ENCODE data around the gene EME2. TPM values are rescaled to one million over a fixed set of nuclear protein-coding genes. Genes with fewer than 3 reads are reported as not detected.

EME2 gene
- total RNA-seq, 1 experiment from 2014 or later = 19.5 TPM

DNA sequence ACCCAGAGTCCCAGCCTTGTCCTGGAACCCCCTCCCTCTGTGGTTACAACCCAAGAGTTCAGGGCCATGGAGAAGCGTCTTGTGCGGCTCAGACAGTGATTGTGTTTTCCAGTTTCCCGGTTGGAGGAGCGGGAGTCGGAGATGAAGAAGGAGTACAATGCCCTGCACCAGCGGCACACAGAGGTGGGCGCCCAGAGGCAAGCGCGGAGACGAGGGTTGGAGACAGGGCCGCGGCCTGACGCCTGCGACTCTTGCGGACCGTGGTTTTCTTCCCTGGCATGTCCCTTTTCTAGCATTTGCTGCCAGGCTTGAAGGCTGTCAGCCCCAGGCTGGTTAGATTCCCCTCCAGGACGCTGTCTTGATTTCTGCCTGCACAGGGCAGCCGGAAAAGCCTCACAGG lies 43.6 kb upstream of the EME2 start:
- H3K9me3 ChIP-seq (ENCODE audit: low read depth, low read length, poor library complexity, severe bottlenecking) = no peaks in the 10 kb centered on the region
- no peak overlapping the region for H3K4me3 ChIP-seq (ENCODE audit: low read depth, low read length, poor library complexity, severe bottlenecking)
- POLR2A ChIA-PET (ENCODE audit: low non-redundant PET) = no interaction called here
- no peak for TF ChIP-seq EZH2 (IDR thresholded peaks at IDR 0.05; ENCODE audit: borderline replicate concordance, low read depth, low read length, poor library complexity, severe bottlenecking)
- TF ChIP-seq, protein P1, sequence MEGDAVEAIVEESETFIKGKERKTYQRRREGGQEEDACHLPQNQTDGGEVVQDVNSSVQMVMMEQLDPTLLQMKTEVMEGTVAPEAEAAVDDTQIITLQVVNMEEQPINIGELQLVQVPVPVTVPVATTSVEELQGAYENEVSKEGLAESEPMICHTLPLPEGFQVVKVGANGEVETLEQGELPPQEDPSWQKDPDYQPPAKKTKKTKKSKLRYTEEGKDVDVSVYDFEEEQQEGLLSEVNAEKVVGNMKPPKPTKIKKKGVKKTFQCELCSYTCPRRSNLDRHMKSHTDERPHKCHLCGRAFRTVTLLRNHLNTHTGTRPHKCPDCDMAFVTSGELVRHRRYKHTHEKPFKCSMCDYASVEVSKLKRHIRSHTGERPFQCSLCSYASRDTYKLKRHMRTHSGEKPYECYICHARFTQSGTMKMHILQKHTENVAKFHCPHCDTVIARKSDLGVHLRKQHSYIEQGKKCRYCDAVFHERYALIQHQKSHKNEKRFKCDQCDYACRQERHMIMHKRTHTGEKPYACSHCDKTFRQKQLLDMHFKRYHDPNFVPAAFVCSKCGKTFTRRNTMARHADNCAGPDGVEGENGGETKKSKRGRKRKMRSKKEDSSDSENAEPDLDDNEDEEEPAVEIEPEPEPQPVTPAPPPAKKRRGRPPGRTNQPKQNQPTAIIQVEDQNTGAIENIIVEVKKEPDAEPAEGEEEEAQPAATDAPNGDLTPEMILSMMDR (conservative IDR thresholded peaks at IDR 0.05; ENCODE audit: low read depth, low read length) = no peak
- DNase-seq (ENCODE audit: low spot score) = no peak
- CTCF ChIA-PET = no interaction called here
- intact Hi-C loops (cut with micrococcal nuclease; ENCODE audit: unreplicated experiment) = no loop called here
- no peaks in the 10 kb centered on the region for H3K4me1 ChIP-seq (ENCODE audit: insufficient read depth, low read length, poor library complexity, severe bottlenecking)
- no TSS peak for BruUV-seq (replicated peaks)
- H3K27ac ChIP-seq (ENCODE audit: low read depth, low read length, poor library complexity, severe bottlenecking) = no peak overlapping the region
- no peaks in the 10 kb centered on the region for H3K27me3 ChIP-seq (replicated peaks; ENCODE audit: insufficient read depth, low read depth, low read length, poor library complexity)
- peaks cover 6% of the 10 kb centered on the region for H3K36me3 ChIP-seq (ENCODE audit: insufficient read depth, low read length, poor library complexity, severe bottlenecking)

DNA sequence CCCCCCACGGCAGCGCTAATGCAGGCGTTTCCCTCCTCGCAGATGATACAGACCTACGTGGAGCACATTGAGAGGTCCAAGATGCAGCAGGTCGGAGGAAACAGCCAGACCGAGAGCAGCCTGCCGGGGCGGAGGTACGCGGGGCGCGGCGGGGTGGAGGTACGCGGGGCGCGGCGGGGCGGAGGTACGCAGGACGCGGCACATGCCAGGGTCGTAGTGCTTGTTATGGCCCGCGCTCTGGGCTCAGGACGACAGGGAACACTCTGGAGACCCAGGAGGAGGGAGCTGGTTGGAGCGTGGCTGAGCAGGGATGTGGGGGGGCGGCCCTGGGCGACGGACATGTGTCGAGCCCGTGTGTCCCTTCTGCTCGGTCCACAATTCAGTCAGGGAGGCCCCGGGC lies 43.2 kb upstream of the EME2 start:
- no peak for DNase-seq (ENCODE audit: low spot score)
- H3K27ac ChIP-seq (ENCODE audit: low read depth, low read length, poor library complexity, severe bottlenecking) = no peak overlapping the region
- intact Hi-C loops (cut with micrococcal nuclease; ENCODE audit: unreplicated experiment) = no loop called here
- CTCF ChIA-PET = no interaction called here
- TF ChIP-seq, protein P1 (conservative IDR thresholded peaks at IDR 0.05; ENCODE audit: low read depth, low read length) = no peak
- TF ChIP-seq EZH2 (IDR thresholded peaks at IDR 0.05; ENCODE audit: borderline replicate concordance, low read depth, low read length, poor library complexity, severe bottlenecking) = no peak
- H3K27me3 ChIP-seq (replicated peaks; ENCODE audit: insufficient read depth, low read depth, low read length, poor library complexity) = no peaks in the 10 kb centered on the region
- H3K4me1 ChIP-seq (ENCODE audit: insufficient read depth, low read length, poor library complexity, severe bottlenecking) = no peaks in the 10 kb centered on the region
- no peaks in the 10 kb centered on the region for H3K9me3 ChIP-seq (ENCODE audit: low read depth, low read length, poor library complexity, severe bottlenecking)
- H3K36me3 ChIP-seq (ENCODE audit: insufficient read depth, low read length, poor library complexity, severe bottlenecking) = peaks cover 10% of the 10 kb centered on the region
- H3K4me3 ChIP-seq (ENCODE audit: low read depth, low read length, poor library complexity, severe bottlenecking) = no peak overlapping the region
- BruUV-seq (replicated peaks) = no TSS peak
- POLR2A ChIA-PET (ENCODE audit: low non-redundant PET) = no interaction called here

DNA sequence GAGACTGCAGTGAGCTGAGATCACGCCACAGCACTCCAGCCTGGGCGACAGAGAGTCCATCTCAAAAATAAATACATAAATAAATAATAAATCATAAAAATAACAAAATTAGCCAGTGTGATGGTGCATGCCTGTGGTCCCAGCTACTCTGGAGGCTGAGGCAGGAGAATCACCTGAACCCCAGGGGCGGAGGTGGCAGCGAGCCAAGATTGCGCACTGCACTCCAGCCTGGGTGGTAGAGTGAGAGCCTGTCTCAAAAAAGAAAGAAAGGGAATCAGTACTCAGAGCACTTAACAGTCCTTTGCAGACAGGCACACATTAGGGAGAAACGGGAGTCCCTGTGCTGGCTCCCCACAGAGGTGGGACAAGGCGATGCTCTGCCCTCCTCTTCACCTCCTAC lies 41.5 kb upstream of the EME2 start:
- Histone ChIP-seq H3K9me3 (ENCODE audit: low read depth, low read length, poor library complexity, severe bottlenecking) (no peaks in the 10 kb centered on the region), H3K27me3 (replicated peaks; ENCODE audit: insufficient read depth, low read depth, low read length, poor library complexity) (no peaks in the 10 kb centered on the region), H3K4me3 (ENCODE audit: low read depth, low read length, poor library complexity, severe bottlenecking) (no peak overlapping the region), H3K36me3 (ENCODE audit: insufficient read depth, low read length, poor library complexity, severe bottlenecking) (peaks cover 11% of the 10 kb centered on the region), H3K27ac (ENCODE audit: low read depth, low read length, poor library complexity, severe bottlenecking) (no peak overlapping the region), H3K4me1 (ENCODE audit: insufficient read depth, low read length, poor library complexity, severe bottlenecking) (no peaks in the 10 kb centered on the region)
- intact Hi-C loops (cut with micrococcal nuclease; ENCODE audit: unreplicated experiment) = no loop called here
- DNase-seq (ENCODE audit: low spot score) = no peak
- ChIA-PET POLR2A (ENCODE audit: low non-redundant PET) (no interaction called here), CTCF (no interaction called here)
- TF ChIP-seq, protein P1 (conservative IDR thresholded peaks at IDR 0.05; ENCODE audit: low read depth, low read length) = no peak
- BruUV-seq (replicated peaks) = no TSS peak

Data from A673 (cell line).